ENCODE measurements around the gene ANKRD63. TPM values are rescaled to one million over a fixed set of nuclear protein-coding genes. Genes with fewer than 3 reads are reported as not detected.

The ANKRD63 gene
- total and polyA plus RNA-seq, 2 of the 13 experiments (the other 11 are each of a cell fraction or from before 2014, with no cell fraction given): not detected

DNA sequence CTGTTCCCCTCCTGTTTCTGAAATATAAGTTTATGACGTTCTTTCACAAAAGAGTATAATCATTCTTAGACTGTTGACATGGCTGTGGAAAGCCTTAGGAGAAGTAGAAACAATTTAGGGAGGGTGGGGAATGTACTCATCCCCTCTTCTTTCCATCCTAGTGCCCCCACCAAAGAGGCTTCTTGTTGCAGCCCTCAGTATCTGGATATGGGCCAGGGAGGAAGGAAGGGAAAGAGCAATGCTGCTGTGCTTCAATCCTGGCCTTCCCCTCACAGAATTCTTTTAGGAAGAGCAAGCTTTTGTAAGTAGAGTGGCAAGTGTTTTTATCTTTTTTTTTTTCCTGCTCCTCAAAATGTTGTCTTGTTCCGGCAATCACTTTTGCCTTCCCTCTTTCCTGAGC is 42.3 kb upstream of the ANKRD63 start:
- BruUV-seq (replicated peaks): TSS peak; percentile 54
- Histone ChIP-seq H4K20me1 (ENCODE audit: insufficient read depth, low read length) (no peaks in the 10 kb centered on the region), H3K4me3 (replicated peaks in 1 of 3; ENCODE audit: insufficient read depth in 1 of 3, low read depth in 2 of 3, low read length in 3 of 3) (peak overlapping the region in 1 of 3 experiments; percentile 75; a peak in 1 of 6 replicates), H3K36me3 (replicated peaks in 1 of 2; ENCODE audit: control insufficient read depth in 1 of 2, insufficient read depth in 2 of 2, low read length in 2 of 2) (no peaks in the 10 kb centered on the region), H2AFZ (ENCODE audit: low read length) (no peak overlapping the region), H3K9me3 (ENCODE audit: low read length) (no peaks in the 10 kb centered on the region), H3K9ac (ENCODE audit: insufficient read depth, low read depth, low read length) (no peak overlapping the region), H3K4me1 (ENCODE audit: insufficient read depth, low read length) (peaks cover 50% of the 10 kb centered on the region), H3K27me3 (ENCODE audit: control insufficient read depth in 1 of 2, insufficient read depth in 2 of 2, low read length in 2 of 2) (peaks cover 0 to 4% of the 10 kb centered on the region in 2 experiments; a peak in 1 of 5 replicates), H3K4me2 (ENCODE audit: low read depth, low read length) (peak overlapping the region; percentile 71), H3K79me2 (ENCODE audit: insufficient read depth, low read length) (no peaks in the 10 kb centered on the region), H3K27ac (ENCODE audit: extremely low read length, insufficient read depth, low read length) (no peak overlapping the region)
- intact Hi-C loops (cut with micrococcal nuclease; ENCODE audit: unreplicated experiment) (no loop called here), in situ Hi-C loops (cut with HindIII; ENCODE audit: extremely low pct_ligation_motif_present, low pct_unique_long_range_greater_than_20kb) (no loop called here)
- no peak for DNase-seq (ENCODE audit: low spot score)
- TF ChIP-seq ZBTB42 (CRISPR knock-in tag; IDR thresholded peaks at IDR 0.05): no peak
- FAIRE-seq: no peak
- 100% methylated on average over 2 of the region's 2 CpGs for WGBS (ENCODE audit: low lambda C conversion rate)
- no peak for ATAC-seq
- POLR2A ChIA-PET: interaction anchor here (1.3 to 3.3 kb wide), 2 partner anchors 9 to 14 kb away, joined by 3 to 21 read pairs; partner anchors contain the start of gene CCDC9B
- CTCF ChIA-PET (ENCODE audit: low intra/inter-chr PET ratio, low total read pairs): no interaction called here

DNA sequence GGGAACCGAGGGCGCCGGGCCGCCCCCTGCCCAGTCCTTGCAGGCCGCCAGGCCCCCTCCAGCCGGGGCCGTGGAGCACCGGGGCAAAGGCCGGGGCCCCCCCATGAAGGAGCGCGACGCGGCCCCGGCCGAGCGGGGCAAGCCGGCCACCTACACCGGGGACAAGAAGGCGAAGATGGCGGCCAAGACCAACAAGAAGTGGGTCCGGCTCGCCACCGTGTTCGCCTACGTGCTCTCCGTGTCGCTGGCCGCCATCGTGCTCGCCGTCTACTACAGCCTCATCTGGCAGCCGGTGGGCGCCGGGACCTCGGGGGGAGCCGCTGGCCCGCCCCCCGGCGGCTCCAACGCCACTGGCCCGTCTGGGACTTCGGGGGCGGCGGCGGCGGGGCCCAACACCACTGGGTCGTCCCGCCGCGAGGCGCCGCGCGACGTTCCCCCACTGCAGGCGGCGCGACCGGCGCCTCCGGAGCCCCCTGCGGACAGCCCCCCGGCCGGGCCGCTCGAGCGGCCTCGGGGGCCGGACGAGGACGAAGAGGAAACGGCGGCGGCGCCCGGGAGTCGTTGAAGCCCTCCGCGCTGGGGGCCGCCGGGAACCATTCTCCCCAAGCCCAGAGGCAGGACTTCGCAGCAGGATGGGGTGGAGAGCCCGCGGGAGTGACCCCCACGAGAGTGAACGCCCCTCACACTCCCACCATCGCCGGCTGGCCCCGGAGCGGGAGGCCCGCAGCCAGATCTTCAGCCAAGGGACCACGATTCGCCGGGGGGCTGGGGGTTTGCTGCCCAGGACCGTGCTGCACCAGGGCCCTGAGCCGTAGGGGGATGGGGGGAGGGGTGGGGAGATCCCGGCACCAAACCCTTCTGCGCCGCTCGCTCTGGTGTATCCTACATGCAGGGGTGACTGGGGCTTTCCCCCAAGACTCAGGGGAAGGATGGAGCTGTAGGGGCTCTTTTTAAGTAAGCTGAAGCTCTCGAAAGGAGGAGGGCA is 41.4 kb upstream of the ANKRD63 start:
- Histone ChIP-seq H3K4me1 (ENCODE audit: insufficient read depth, low read length) (peaks cover 52% of the 10 kb centered on the region), H3K4me2 (ENCODE audit: low read depth, low read length) (peak overlapping the region; percentile 71), H3K9me3 (ENCODE audit: low read length) (no peaks in the 10 kb centered on the region), H3K27ac (ENCODE audit: extremely low read length, insufficient read depth, low read length) (no peak overlapping the region), H3K9ac (ENCODE audit: insufficient read depth, low read depth, low read length) (peak overlapping the region; percentile 64; the same call in 1 of the 2 replicates), H3K79me2 (ENCODE audit: insufficient read depth, low read length) (no peaks in the 10 kb centered on the region), H3K36me3 (replicated peaks in 1 of 2; ENCODE audit: control insufficient read depth in 1 of 2, insufficient read depth in 2 of 2, low read length in 2 of 2) (no peaks in the 10 kb centered on the region), H3K4me3 (replicated peaks in 1 of 3; ENCODE audit: insufficient read depth in 1 of 3, low read depth in 2 of 3, low read length in 3 of 3) (peak overlapping the region; percentile 36 to 75 (median 75); a peak in 5 of 6 replicates), H4K20me1 (ENCODE audit: insufficient read depth, low read length) (no peaks in the 10 kb centered on the region), H2AFZ (ENCODE audit: low read length) (no peak overlapping the region), H3K27me3 (ENCODE audit: control insufficient read depth in 1 of 2, insufficient read depth in 2 of 2, low read length in 2 of 2) (peaks cover 0 to 7% of the 10 kb centered on the region in 2 experiments; a peak in 1 of 5 replicates)
- no peak for DNase-seq (ENCODE audit: low spot score)
- WGBS (ENCODE audit: low lambda C conversion rate): 10% methylated on average over 15 of the region's 101 CpGs
- no TSS peak for BruUV-seq (replicated peaks)
- CTCF ChIA-PET (ENCODE audit: low intra/inter-chr PET ratio, low total read pairs): interaction anchor here (2.8 to 4.6 kb wide), 2 partner anchors 14 to 98 kb away, joined by 12 to 19 read pairs; no protein-coding TSS in a partner anchor
- in situ Hi-C loops (cut with HindIII; ENCODE audit: extremely low pct_ligation_motif_present, low pct_unique_long_range_greater_than_20kb): no loop called here
- POLR2A ChIA-PET: interaction anchor here (1.3 to 3.3 kb wide), 2 partner anchors 10 to 15 kb away, joined by 3 to 21 read pairs; partner anchors contain the start of gene CCDC9B
- ATAC-seq: no peak
- intact Hi-C loops (cut with micrococcal nuclease; ENCODE audit: unreplicated experiment): loop anchor here (5.0 kb wide), 1 partner anchor 98 kb away; no protein-coding TSS in a partner anchor
- no peak for FAIRE-seq
- TF ChIP-seq REPIN1 (CRISPR knock-in tag; IDR thresholded peaks at IDR 0.05; ENCODE audit: borderline replicate concordance, low read depth): 0 out of 2 replicates have a peak, but pooled peaks have one; percentile 18
- TF ChIP-seq, protein P1, sequence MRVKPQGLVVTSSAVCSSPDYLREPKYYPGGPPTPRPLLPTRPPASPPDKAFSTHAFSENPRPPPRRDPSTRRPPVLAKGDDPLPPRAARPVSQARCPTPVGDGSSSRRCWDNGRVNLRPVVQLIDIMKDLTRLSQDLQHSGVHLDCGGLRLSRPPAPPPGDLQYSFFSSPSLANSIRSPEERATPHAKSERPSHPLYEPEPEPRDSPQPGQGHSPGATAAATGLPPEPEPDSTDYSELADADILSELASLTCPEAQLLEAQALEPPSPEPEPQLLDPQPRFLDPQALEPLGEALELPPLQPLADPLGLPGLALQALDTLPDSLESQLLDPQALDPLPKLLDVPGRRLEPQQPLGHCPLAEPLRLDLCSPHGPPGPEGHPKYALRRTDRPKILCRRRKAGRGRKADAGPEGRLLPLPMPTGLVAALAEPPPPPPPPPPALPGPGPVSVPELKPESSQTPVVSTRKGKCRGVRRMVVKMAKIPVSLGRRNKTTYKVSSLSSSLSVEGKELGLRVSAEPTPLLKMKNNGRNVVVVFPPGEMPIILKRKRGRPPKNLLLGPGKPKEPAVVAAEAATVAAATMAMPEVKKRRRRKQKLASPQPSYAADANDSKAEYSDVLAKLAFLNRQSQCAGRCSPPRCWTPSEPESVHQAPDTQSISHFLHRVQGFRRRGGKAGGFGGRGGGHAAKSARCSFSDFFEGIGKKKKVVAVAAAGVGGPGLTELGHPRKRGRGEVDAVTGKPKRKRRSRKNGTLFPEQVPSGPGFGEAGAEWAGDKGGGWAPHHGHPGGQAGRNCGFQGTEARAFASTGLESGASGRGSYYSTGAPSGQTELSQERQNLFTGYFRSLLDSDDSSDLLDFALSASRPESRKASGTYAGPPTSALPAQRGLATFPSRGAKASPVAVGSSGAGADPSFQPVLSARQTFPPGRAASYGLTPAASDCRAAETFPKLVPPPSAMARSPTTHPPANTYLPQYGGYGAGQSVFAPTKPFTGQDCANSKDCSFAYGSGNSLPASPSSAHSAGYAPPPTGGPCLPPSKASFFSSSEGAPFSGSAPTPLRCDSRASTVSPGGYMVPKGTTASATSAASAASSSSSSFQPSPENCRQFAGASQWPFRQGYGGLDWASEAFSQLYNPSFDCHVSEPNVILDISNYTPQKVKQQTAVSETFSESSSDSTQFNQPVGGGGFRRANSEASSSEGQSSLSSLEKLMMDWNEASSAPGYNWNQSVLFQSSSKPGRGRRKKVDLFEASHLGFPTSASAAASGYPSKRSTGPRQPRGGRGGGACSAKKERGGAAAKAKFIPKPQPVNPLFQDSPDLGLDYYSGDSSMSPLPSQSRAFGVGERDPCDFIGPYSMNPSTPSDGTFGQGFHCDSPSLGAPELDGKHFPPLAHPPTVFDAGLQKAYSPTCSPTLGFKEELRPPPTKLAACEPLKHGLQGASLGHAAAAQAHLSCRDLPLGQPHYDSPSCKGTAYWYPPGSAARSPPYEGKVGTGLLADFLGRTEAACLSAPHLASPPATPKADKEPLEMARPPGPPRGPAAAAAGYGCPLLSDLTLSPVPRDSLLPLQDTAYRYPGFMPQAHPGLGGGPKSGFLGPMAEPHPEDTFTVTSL (CRISPR knock-in tag; IDR thresholded peaks at IDR 0.05; ENCODE audit: borderline replicate concordance): no peak
- 0 out of 2 replicates have a peak, but pooled peaks have one; percentile 9 for TF ChIP-seq RAD21 (CRISPR knock-in tag; IDR thresholded peaks at IDR 0.05)
- 0 out of 2 replicates have a peak, but pooled peaks have one; percentile 1 for TF ChIP-seq RBFOX2 (IDR thresholded peaks at IDR 0.05; ENCODE audit: low read depth, low read length)
- TF ChIP-seq, protein P2, sequence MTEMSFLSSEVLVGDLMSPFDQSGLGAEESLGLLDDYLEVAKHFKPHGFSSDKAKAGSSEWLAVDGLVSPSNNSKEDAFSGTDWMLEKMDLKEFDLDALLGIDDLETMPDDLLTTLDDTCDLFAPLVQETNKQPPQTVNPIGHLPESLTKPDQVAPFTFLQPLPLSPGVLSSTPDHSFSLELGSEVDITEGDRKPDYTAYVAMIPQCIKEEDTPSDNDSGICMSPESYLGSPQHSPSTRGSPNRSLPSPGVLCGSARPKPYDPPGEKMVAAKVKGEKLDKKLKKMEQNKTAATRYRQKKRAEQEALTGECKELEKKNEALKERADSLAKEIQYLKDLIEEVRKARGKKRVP (CRISPR knock-in tag; IDR thresholded peaks at IDR 0.05): no peak
- TF ChIP-seq ZNF563 (CRISPR knock-in tag; IDR thresholded peaks at IDR 0.05): 0 out of 2 replicates have a peak, but pooled peaks have one; percentile 28
- peak; percentile 4; the same call in 1 of the 2 replicates for TF ChIP-seq ZFY (CRISPR knock-in tag; IDR thresholded peaks at IDR 0.05)
